H1 (cell line): ENCODE data around the gene UMAD1. TPM values are rescaled to one million over a fixed set of nuclear protein-coding genes. Genes with fewer than 3 reads are reported as not detected.

Experiments
- CTCF ChIA-PET: fragments of 300-600 bp; sonication (Branson Sonifier 250); formaldehyde crosslinking; loops from one replicate; lab custom pipeline; 2021; ENCODE audit not compliant: partially characterized antibody; lab: Charles Lee
- POLR2A ChIA-PET: fragments of 300-600 bp; sonication (Branson Sonifier 250); formaldehyde crosslinking; loops from one replicate; lab custom pipeline; 2021; ENCODE audit warnings: inconsistent platforms; ENCODE audit not compliant: partially characterized antibody; lab: Charles Lee
- DNase-seq, 2 experiments: peaks; one replicate each; pipeline versions ENCODE4 v3.0.0 to v3.0.0-alpha.2; 2010 to 2022; ENCODE audit warnings: low spot score in 2 of 2, low read depth in 1 of 2, mixed read lengths in 1 of 2
- FAIRE-seq: peaks from 2 replicates; lab custom pipeline; 2011; peaks lifted over from hg19 to GRCh38; lab: Jason Lieb, UNC
- H2AFZ ChIP-seq: 2 replicates; pipeline ENCODE4 v1.8.1; 2012; ENCODE audit warnings: low read length, inconsistent platforms
- H2AK5ac ChIP-seq: 2 replicates; pipeline ENCODE4 v1.6.1; 2013; ENCODE audit warnings: low read depth, low read length
- H2BK120ac ChIP-seq: replicated peaks from 2 replicates; pipeline ENCODE3; 2013; ENCODE audit warnings: low read depth, low read length, inconsistent platforms
- H2BK12ac ChIP-seq: 2 replicates; pipeline ENCODE4 v1.6.1; 2013; ENCODE audit warnings: low read depth, low read length
- H2BK15ac ChIP-seq: 2 replicates; pipeline ENCODE4 v1.6.1; 2013; ENCODE audit warnings: low read length
- H2BK20ac ChIP-seq: 2 replicates; pipeline ENCODE4 v1.6.1; 2013; ENCODE audit warnings: low read length
- H2BK5ac ChIP-seq: 2 replicates; pipeline ENCODE4 v1.6.1; 2013; ENCODE audit warnings: low read depth, low read length
- H3K14ac ChIP-seq: 2 replicates; pipeline ENCODE4 v1.6.1; 2013; ENCODE audit warnings: inconsistent platforms; ENCODE audit not compliant: insufficient read length
- H3K18ac ChIP-seq: 2 replicates; pipeline ENCODE4 v1.6.1; 2013; ENCODE audit warnings: low read length; ENCODE audit errors: extremely low read depth
- H3K23ac ChIP-seq: 2 replicates; pipeline ENCODE4 v1.6.1; 2013; ENCODE audit warnings: inconsistent platforms; ENCODE audit not compliant: insufficient read length
- H3K23me2 ChIP-seq: 2 replicates; pipeline ENCODE4 v1.6.1; 2013; ENCODE audit warnings: low read depth, low read length
- H3K27ac ChIP-seq: 2 replicates; pipeline ENCODE4 v1.6.1; 2011; ENCODE audit warnings: low read depth, low read length, inconsistent platforms
- H3K27me3 ChIP-seq, 4 experiments: replicated peaks in 1 of 4; 1 replicate in 1 of 4; 2 replicates in 3 of 4; pipeline versions ENCODE4 v1.6.1 to v1.8.1; 2011 to 2013; ENCODE audit warnings: low read length in 3 of 4, mild to moderate bottlenecking in 3 of 4, inconsistent platforms in 2 of 4, mixed read lengths in 2 of 4, moderate library complexity in 1 of 4; ENCODE audit not compliant: control insufficient read depth in 3 of 4, insufficient read depth in 3 of 4; ENCODE audit errors: extremely low read depth in 1 of 4
- H3K36me3 ChIP-seq, 4 experiments: 2 replicates each; pipeline versions ENCODE4 v1.6.1 to v1.8.1; 2011 to 2013; ENCODE audit warnings: mild to moderate bottlenecking in 4 of 4, low read length in 3 of 4, moderate library complexity in 2 of 4, control low read depth in 1 of 4, inconsistent platforms in 1 of 4; ENCODE audit not compliant: insufficient read depth in 4 of 4, control insufficient read depth in 2 of 4
- H3K4ac ChIP-seq: replicated peaks from 2 replicates; pipeline ENCODE3; 2013; ENCODE audit warnings: low read length, low read depth, mixed read lengths, inconsistent platforms; ENCODE audit not compliant: insufficient read length
- H3K4me1 ChIP-seq, 4 experiments: replicated peaks in 1 of 4; 1 replicate in 1 of 4; 2 replicates in 3 of 4; pipeline versions ENCODE4 v1.6.1 to v1.8.1; 2011 to 2013; ENCODE audit warnings: low read length in 3 of 4, inconsistent platforms in 2 of 4, mixed read lengths in 1 of 4; ENCODE audit not compliant: insufficient read depth in 4 of 4, control insufficient read depth in 3 of 4
- H3K4me2 ChIP-seq, 2 experiments: 2 replicates each; pipeline versions ENCODE4 v1.6.1 to v1.8.1; 2011 to 2013; ENCODE audit warnings: low read depth in 2 of 2, low read length in 2 of 2, control low read depth in 1 of 2, inconsistent platforms in 1 of 2, mild to moderate bottlenecking in 1 of 2; ENCODE audit not compliant: insufficient read depth in 1 of 2
- H3K4me3 ChIP-seq, 4 experiments: fragments of 200-600, 300-600 bp in 1 of 4; sonication (generic), shearing (Covaris generic), sonication (Bioruptor Twin) in 1 of 4; 2 replicates each; pipeline versions ENCODE4 v1.5.1 to v1.8.1; 2011 to 2016; ENCODE audit warnings: low read length in 4 of 4, low read depth in 3 of 4, control low read depth in 2 of 4, inconsistent platforms in 2 of 4, mild to moderate bottlenecking in 2 of 4, mixed read lengths in 1 of 4, moderate library complexity in 1 of 4; ENCODE audit not compliant: insufficient read depth in 2 of 4; ENCODE audit errors: extremely low read depth in 1 of 4
- H3K56ac ChIP-seq: replicated peaks from 2 replicates; pipeline ENCODE3; 2013; ENCODE audit warnings: low read depth, mild to moderate bottlenecking, mixed read lengths, low read length, inconsistent platforms; ENCODE audit not compliant: insufficient read length
- H3K79me1 ChIP-seq: 2 replicates; pipeline ENCODE4 v1.6.1; 2013; ENCODE audit warnings: low read depth, low read length, control low read depth
- H3K79me2 ChIP-seq, 2 experiments: 2 replicates each; pipeline versions ENCODE4 v1.6.1 to v1.8.1; 2012 to 2013; ENCODE audit warnings: low read length in 2 of 2, mild to moderate bottlenecking in 2 of 2, inconsistent platforms in 1 of 2; ENCODE audit not compliant: insufficient read depth in 2 of 2, control insufficient read depth in 1 of 2
- H3K9ac ChIP-seq, 4 experiments: replicated peaks in 1 of 4; 1 replicate in 1 of 4; 2 replicates in 3 of 4; pipeline versions ENCODE4 v1.6.1 to v1.8.1; 2011 to 2013; ENCODE audit warnings: low read depth in 3 of 4, low read length in 3 of 4, control low read depth in 2 of 4, mild to moderate bottlenecking in 2 of 4, moderate library complexity in 2 of 4, inconsistent platforms in 1 of 4; ENCODE audit errors: extremely low read depth in 1 of 4
- H3K9me3 ChIP-seq, 2 experiments: 2 replicates each; pipeline versions ENCODE4 v1.6.1 to v1.8.1; 2012 to 2013; ENCODE audit warnings: mild to moderate bottlenecking in 2 of 2, moderate library complexity in 2 of 2, control low read depth in 1 of 2, inconsistent platforms in 1 of 2, low read depth in 1 of 2, low read length in 1 of 2, mixed read lengths in 1 of 2; ENCODE audit not compliant: insufficient read depth in 2 of 2
- H4K20me1 ChIP-seq, 2 experiments: replicated peaks in 1 of 2; 2 replicates each; pipeline versions ENCODE3 to v1.8.1; 2011 to 2013; ENCODE audit warnings: inconsistent platforms in 2 of 2, low read length in 2 of 2, mild to moderate bottlenecking in 1 of 2; ENCODE audit not compliant: insufficient read depth in 2 of 2, control insufficient read depth in 1 of 2
- H4K5ac ChIP-seq: 2 replicates; pipeline ENCODE4 v1.6.1; 2013; ENCODE audit warnings: low read length, low read depth, mixed read lengths, inconsistent platforms; ENCODE audit not compliant: insufficient read length
- H4K8ac ChIP-seq: 2 replicates; pipeline ENCODE4 v1.8.0; 2013; ENCODE audit warnings: mild to moderate bottlenecking, moderate library complexity, low read length, inconsistent platforms; ENCODE audit not compliant: insufficient read depth; ENCODE audit errors: extremely low read depth
- H4K91ac ChIP-seq: replicated peaks from 2 replicates; pipeline ENCODE3; 2013; ENCODE audit warnings: low read length, mixed read lengths, inconsistent platforms; ENCODE audit not compliant: insufficient read length
- BCL11A ChIP-seq, 2 experiments: IDR thresholded peaks; one replicate each; pipeline ENCODE4 v1.6.1; 2011; ENCODE audit warnings: low read depth in 2 of 2, low read length in 2 of 2, mild to moderate bottlenecking in 2 of 2
- CBX5 ChIP-seq: fragments of 300-800, 300-1000 bp; sonication (generic); IDR thresholded peaks from 2 replicates; pipeline ENCODE4 v1.7.1; 2016; ENCODE audit warnings: antibody characterized with exemption, low read length, low read depth
- CTBP2 ChIP-seq: IDR thresholded peaks from 2 replicates; pipeline ENCODE4 v1.7.0; 2011; ENCODE audit warnings: borderline replicate concordance, mild to moderate bottlenecking, moderate library complexity, mixed read lengths, low read length; ENCODE audit not compliant: insufficient read depth, insufficient read length
- EGR1 ChIP-seq: IDR thresholded peaks from 2 replicates; pipeline ENCODE4 v1.6.1; 2011; ENCODE audit warnings: low read depth, low read length, borderline replicate concordance
- EP300 ChIP-seq, 2 experiments: IDR thresholded peaks; 1 replicate in 1 of 2; 2 replicates in 1 of 2; pipeline ENCODE4 v1.6.1; 2011 to 2012; ENCODE audit warnings: low read depth in 2 of 2, low read length in 2 of 2, mild to moderate bottlenecking in 2 of 2, borderline replicate concordance in 1 of 2, inconsistent platforms in 1 of 2, moderate library complexity in 1 of 2
- HDAC2 ChIP-seq, 2 experiments: fragments of 300-600 bp in 1 of 2; sonication (generic) in 1 of 2; IDR thresholded peaks; 2 replicates each; pipeline ENCODE4 v1.6.1; 2011 to 2012; ENCODE audit warnings: low read depth in 2 of 2, low read length in 2 of 2, mild to moderate bottlenecking in 2 of 2, moderate library complexity in 2 of 2, borderline replicate concordance in 1 of 2, inconsistent platforms in 1 of 2
- MAFK ChIP-seq: IDR thresholded peaks from 2 replicates; pipeline ENCODE4 v1.6.1; 2012; ENCODE audit warnings: low read depth, mild to moderate bottlenecking, improper control_type of control experiment, low read length
- POLR2A ChIP-seq, 2 experiments: IDR thresholded peaks; 1 replicate in 1 of 2; 2 replicates in 1 of 2; pipeline ENCODE4 v1.6.1; 2011; ENCODE audit warnings: low read depth in 2 of 2, low read length in 2 of 2, mild to moderate bottlenecking in 2 of 2; ENCODE audit errors: control extremely low read depth in 1 of 2
- RAD21 ChIP-seq, 2 experiments: IDR thresholded peaks in 1 of 2; conservative IDR thresholded peaks in 1 of 2; 2 replicates each; pipeline ENCODE4 v1.6.1; 2011; ENCODE audit warnings: low read depth in 2 of 2, low read length in 2 of 2, improper control_type of control experiment in 1 of 2, inconsistent platforms in 1 of 2, mild to moderate bottlenecking in 1 of 2, moderate library complexity in 1 of 2
- RBBP5 ChIP-seq: IDR thresholded peaks from 2 replicates; pipeline ENCODE4 v1.7.1; 2012; ENCODE audit warnings: low read depth, mild to moderate bottlenecking, inconsistent platforms, low read length, moderate library complexity, borderline replicate concordance
- SIRT6 ChIP-seq: IDR thresholded peaks from one replicate; pipeline ENCODE4 v1.7.1; 2012; ENCODE audit warnings: low read length, inconsistent platforms
- TAF1 ChIP-seq: IDR thresholded peaks from 2 replicates; pipeline ENCODE4 v1.6.1; 2011; ENCODE audit warnings: mild to moderate bottlenecking, low read depth, low read length
- TEAD4 ChIP-seq: IDR thresholded peaks from 2 replicates; pipeline ENCODE4 v1.6.1; 2012; ENCODE audit warnings: low read depth, low read length, inconsistent platforms, mixed read lengths
- ZNF274 ChIP-seq: IDR thresholded peaks from 2 replicates; pipeline ENCODE4 v1.7.0; 2012; ENCODE audit warnings: low read length, borderline replicate concordance; ENCODE audit errors: extremely low read depth
- WGBS, 2 experiments: shearing (Covaris generic) in 1 of 2; methylation state at CpG; one replicate each; pipeline versions ENCODE4 v1.1.6 to v1.1.7; 2013 to 2015; ENCODE audit warnings: low lambda C conversion rate in 2 of 2, mixed read lengths in 2 of 2, inconsistent platforms in 1 of 2, low coverage in 1 of 2, missing lambda C conversion rate in 1 of 2; ENCODE audit not compliant: insufficient replicate concordance in 2 of 2, insufficient coverage in 1 of 2, insufficient read length in 1 of 2; ENCODE audit errors: extremely low coverage in 1 of 2, missing lambda C conversion rate in 1 of 2; 5-methylcytosine and 5-hydroxymethylcytosine counted together
- polyA plus RNA-seq, 7 experiments: library from polyadenylated mRNA; depleted of rRNA in 3 of 7; stranded (reverse) in 5 of 7; unstranded in 2 of 7; fragments of >200 nt in 5 of 7; fragments of 200-250 nt in 2 of 7; gene quantifications; 1 replicate in 5 of 7; 2 replicates in 1 of 7; 4 replicates in 1 of 7; pipeline versions ENCODE4 v1.2.1 to v1.2.3, GENCODE V29; 2011 to 2013; ENCODE audit warnings: missing spikeins in 2 of 7, mixed read lengths in 2 of 7
- total RNA-seq: library from RNA; stranded (reverse); fragmentation: NEBNext Ultra II Directional; extraction: Animal tissue kit (Norgen Biotek cat#: 25700); gene quantifications from 2 replicates; pipeline ENCODE4 v1.2.1, GENCODE V29; 2021

UMAD1 gene
- total and polyA plus RNA-seq, 2 of the 8 experiments (the other 6 are each of a cell fraction or from before 2014, with no cell fraction given): 10.4 to 12.3 TPM

GRCh38 chr7:7670490-7670889, 29.9 kb downstream of the UMAD1 start:
- 78% methylated on average over 3 of the region's 3 CpGs; no CpG with 5 or more reads in 1 of the 2 experiments for WGBS, 2 experiments
- POLR2A ChIA-PET: no interaction called here
- H3K79me1 ChIP-seq: no peaks in the 10 kb centered on the region
- TF ChIP-seq TAF1 (no peak), MAFK (no peak), ZNF274 (no peak), TEAD4 (no peak), EGR1 (no peak), CTBP2 (no peak), RAD21 (IDR thresholded peaks at IDR 0.05 in 1 of 2, conservative IDR thresholded peaks at IDR 0.05 in 1 of 2; ENCODE audit: low read depth in 2 of 2, low read length in 2 of 2) (no peak), HDAC2 (IDR thresholded peaks at IDR 0.05; ENCODE audit: borderline replicate concordance in 1 of 2, low read depth in 2 of 2, low read length in 2 of 2) (no peak), BCL11A (IDR thresholded peaks at IDR 0.05; ENCODE audit: low read depth in 2 of 2, low read length in 2 of 2) (no peak), CBX5 (no peak), SIRT6 (no peak), EP300 (IDR thresholded peaks at IDR 0.05; ENCODE audit: borderline replicate concordance in 1 of 2, low read depth in 2 of 2, low read length in 2 of 2) (no peak), RBBP5 (no peak), POLR2A (IDR thresholded peaks at IDR 0.05; ENCODE audit: control extremely low read depth in 1 of 2, low read depth in 2 of 2, low read length in 2 of 2) (no peak)

More at GRCh38 chr7:7670490-7670889, 29.9 kb downstream of the UMAD1 start:
- Histone ChIP-seq H4K8ac (no peak overlapping the region), H4K20me1 (no peaks in the 10 kb centered on the region), H3K23ac (no peak overlapping the region), H3K27me3 (no peaks in the 10 kb centered on the region), H3K4ac (no peak overlapping the region), H4K5ac (no peak overlapping the region), H2BK12ac (no peak overlapping the region), H3K79me2 (no peaks in the 10 kb centered on the region; a peak in 1 of 4 replicates), H3K9ac (no peak overlapping the region), H4K91ac (no peak overlapping the region), H3K4me1 (no peaks in the 10 kb centered on the region; a peak in 1 of 7 replicates), H3K14ac (no peak overlapping the region), H2BK120ac (no peak overlapping the region), H2BK5ac (no peak overlapping the region), H3K27ac (no peak overlapping the region), H2AK5ac (no peak overlapping the region), H2BK20ac (no peak overlapping the region), H3K18ac (no peak overlapping the region), H3K4me2 (no peak overlapping the region), H2AFZ (no peak overlapping the region), H3K56ac (no peak overlapping the region), H3K9me3 (no peaks in the 10 kb centered on the region), H3K36me3 (no peaks in the 10 kb centered on the region; a peak in 1 of 8 replicates), H3K23me2 (no peaks in the 10 kb centered on the region), H3K4me3 (no peak overlapping the region), H2BK15ac (no peak overlapping the region)
- DNase-seq (no peak), FAIRE-seq (no peak)
- CTCF ChIA-PET: no interaction called here
